Left lung (tissue), 10 donors: ENCODE results near the gene SCUBE2. TPM values are rescaled to one million over a fixed set of nuclear protein-coding genes. Genes with fewer than 3 reads are reported as not detected.

Source experiments
- ATAC-seq: fragments of 200-7000 bp; cut with Tn5 transposase; one replicate; pipeline ENCODE4 v1.9.1; 2020; ENCODE audit warnings: moderate library complexity
- DNase-seq, 4 donors: peaks; one replicate each; pipeline ENCODE4 v3.0.0-alpha.2; 2013 to 2020
- H3K27ac ChIP-seq, 2 donors: fragments of 200-600 bp; sonication (generic) in 1 of 2; one replicate each; pipeline versions ENCODE4 v1.5.0 to v1.8.0; 2020 to 2021
- H3K27me3 ChIP-seq, 2 donors: fragments of 200-600 bp; sonication (generic) in 1 of 2; one replicate each; pipeline versions ENCODE4 v1.5.0 to v1.8.0; 2020 to 2021
- H3K36me3 ChIP-seq, 2 donors: fragments of 200-600 bp; sonication (generic) in 1 of 2; one replicate each; pipeline versions ENCODE4 v1.5.0 to v1.8.0; 2020 to 2021
- H3K4me1 ChIP-seq, 2 donors: fragments of 200-600 bp; one replicate each; pipeline ENCODE4 v1.8.0; 2021
- H3K4me3 ChIP-seq, 2 donors: fragments of 200-600 bp; sonication (generic) in 1 of 2; one replicate each; pipeline versions ENCODE4 v1.5.0 to v1.8.0; 2020 to 2021; ENCODE audit warnings: mild to moderate bottlenecking in 1 of 2
- H3K9me3 ChIP-seq, 2 donors: fragments of 200-600 bp; sonication (generic) in 1 of 2; one replicate each; pipeline versions ENCODE4 v1.5.0 to v1.8.0; 2020 to 2021
- CTCF ChIP-seq, 2 donors: fragments of 200-600 bp; sonication (generic) in 1 of 2; IDR thresholded peaks; one replicate each; pipeline versions ENCODE4 v1.5.0 to v1.8.0; 2021; ENCODE audit warnings: antibody characterized with exemption in 2 of 2
- intact Hi-C, 2 donors: fragments of 100-400 bp; cut with DNase I; formaldehyde crosslinking; loops; one replicate each; pipeline versions ENCODE4 v1.11.2 to v1.14.2; 2022
- polyA plus RNA-seq, 6 donors: library from polyadenylated mRNA; unstranded; fragments of 120-200 nt; gene quantifications; one replicate each; pipeline ENCODE4 v1.2.1, GENCODE V29; 2013; ENCODE audit not compliant: insufficient read length in 6 of 6
- total RNA-seq, 2 donors: library from RNA; stranded (reverse); fragmentation: NEBNext Ultra II Directional; extraction: Animal tissue kit (Norgen Biotek cat#: 25700); gene quantifications; one replicate each; pipeline ENCODE4 v1.2.1, GENCODE V29; 2021
- donor health status: DM: no; HTN: yes; CAD: no.
- donor health status: DM: no; HTN: no; CAD: no.

Gene SCUBE2
- total and polyA plus RNA-seq, 8 donors: 2.7 to 55.9 (median 36.0) TPM

- TF ChIP-seq CTCF (IDR thresholded peaks at IDR 0.05): no peak
- no peaks in the 10 kb centered on the region for H3K4me1 ChIP-seq
- H3K27ac ChIP-seq: no peak overlapping the region
- H3K9me3 ChIP-seq: no peaks in the 10 kb centered on the region
- intact Hi-C loops: no loop called here
- H3K27me3 ChIP-seq: no peaks in the 10 kb centered on the region
- no peaks in the 10 kb centered on the region for H3K36me3 ChIP-seq
- no peak for ATAC-seq
- H3K4me3 ChIP-seq: no peak overlapping the region
- DNase-seq: no peak
Observed at GRCh38 chr11:9028581-9028980, 62.8 kb downstream of the SCUBE2 start.

GRCh38 chr11:9025101-9025850 is 66.1 kb downstream of the SCUBE2 start:
- Histone ChIP-seq H3K4me3 (no peak overlapping the region), H3K36me3 (no peaks in the 10 kb centered on the region), H3K9me3 (no peaks in the 10 kb centered on the region), H3K4me1 (peaks cover 0 to 4% of the 10 kb centered on the region in 2 donors), H3K27ac (no peak overlapping the region), H3K27me3 (no peaks in the 10 kb centered on the region)
- no peak for TF ChIP-seq CTCF (IDR thresholded peaks at IDR 0.05)
- peak in 2 of 4 donors; percentile 46 to 77 for DNase-seq
- intact Hi-C loops: no loop called here
- no peak for ATAC-seq

GRCh38 chr11:9022961-9023680 is 68.3 kb downstream of the SCUBE2 start:
- DNase-seq: no peak

GRCh38 chr11:9020916-9021315 is 70.5 kb downstream of the SCUBE2 start:
- H3K4me1 ChIP-seq: peaks cover 4 to 24% of the 10 kb centered on the region in 2 donors
- no peak for TF ChIP-seq CTCF (IDR thresholded peaks at IDR 0.05)
- intact Hi-C loops: no loop called here
- DNase-seq: no peak
- no peaks in the 10 kb centered on the region for H3K36me3 ChIP-seq
- no peaks in the 10 kb centered on the region for H3K9me3 ChIP-seq
- no peak overlapping the region for H3K27ac ChIP-seq
- no peak overlapping the region for H3K4me3 ChIP-seq
- no peak for ATAC-seq
- H3K27me3 ChIP-seq: no peaks in the 10 kb centered on the region

More at GRCh38 chr11:9022961-9023680, 68.3 kb downstream of the SCUBE2 start:
- TF ChIP-seq CTCF (IDR thresholded peaks at IDR 0.05): no peak
- Histone ChIP-seq H3K27me3 (no peaks in the 10 kb centered on the region), H3K27ac (no peak overlapping the region), H3K4me1 (peaks cover 3 to 4% of the 10 kb centered on the region in 2 donors), H3K36me3 (no peaks in the 10 kb centered on the region), H3K4me3 (no peak overlapping the region), H3K9me3 (no peaks in the 10 kb centered on the region)
- ATAC-seq: no peak
- intact Hi-C loops: no loop called here

GRCh38 chr11:9019861-9020260 is 71.5 kb downstream of the SCUBE2 start:
- no peaks in the 10 kb centered on the region for H3K27me3 ChIP-seq
- H3K4me3 ChIP-seq: no peak overlapping the region
- TF ChIP-seq CTCF (IDR thresholded peaks at IDR 0.05): no peak
- H3K4me1 ChIP-seq: peaks cover 4 to 29% of the 10 kb centered on the region in 2 donors
- DNase-seq (no peak), ATAC-seq (no peak)
- H3K36me3 ChIP-seq: no peaks in the 10 kb centered on the region
- intact Hi-C loops: loop anchor here in 1 of 2 donors (10.0 kb wide), 1 partner anchor 115 kb away; no protein-coding TSS in a partner anchor
- H3K27ac ChIP-seq: no peak overlapping the region
- H3K9me3 ChIP-seq: no peaks in the 10 kb centered on the region
